Breast epithelium (tissue), 3 donors: ENCODE data around the gene SNUPN.

Experiments used
- CTCF ChIP-seq, 3 donors: fragments of 450-650 bp; IDR thresholded peaks; one replicate each; pipeline ENCODE4 v1.5.1; 2016 to 2017; ENCODE audit warnings: antibody characterized with exemption in 3 of 3, mild to moderate bottlenecking in 3 of 3, moderate library complexity in 3 of 3
- POLR2A ChIP-seq: fragments of 450-650 bp; IDR thresholded peaks from one replicate; pipeline ENCODE4 v1.6.1; 2016; ENCODE audit warnings: antibody characterized with exemption, mild to moderate bottlenecking, moderate library complexity
- POLR2AphosphoS5 ChIP-seq, 3 donors: sonication (generic); formaldehyde crosslinking; IDR thresholded peaks; one replicate each; pipeline ENCODE4 v1.6.1; 2017; ENCODE audit warnings: antibody characterized with exemption in 3 of 3

GRCh38 chr15:75553659-75554058 lies 71.9 kb downstream of the SNUPN start:
- TF ChIP-seq POLR2A (no peak), CTCF (IDR thresholded peaks at IDR 0.05) (no peak), POLR2AphosphoS5 (IDR thresholded peaks at IDR 0.05) (no peak)
